ENCODE data around the gene HSF2BP.

- no peak for TF ChIP-seq POLR2A (IDR thresholded peaks at IDR 0.05; ENCODE audit: extremely low read depth, insufficient read length)
- TF ChIP-seq, protein P1, sequence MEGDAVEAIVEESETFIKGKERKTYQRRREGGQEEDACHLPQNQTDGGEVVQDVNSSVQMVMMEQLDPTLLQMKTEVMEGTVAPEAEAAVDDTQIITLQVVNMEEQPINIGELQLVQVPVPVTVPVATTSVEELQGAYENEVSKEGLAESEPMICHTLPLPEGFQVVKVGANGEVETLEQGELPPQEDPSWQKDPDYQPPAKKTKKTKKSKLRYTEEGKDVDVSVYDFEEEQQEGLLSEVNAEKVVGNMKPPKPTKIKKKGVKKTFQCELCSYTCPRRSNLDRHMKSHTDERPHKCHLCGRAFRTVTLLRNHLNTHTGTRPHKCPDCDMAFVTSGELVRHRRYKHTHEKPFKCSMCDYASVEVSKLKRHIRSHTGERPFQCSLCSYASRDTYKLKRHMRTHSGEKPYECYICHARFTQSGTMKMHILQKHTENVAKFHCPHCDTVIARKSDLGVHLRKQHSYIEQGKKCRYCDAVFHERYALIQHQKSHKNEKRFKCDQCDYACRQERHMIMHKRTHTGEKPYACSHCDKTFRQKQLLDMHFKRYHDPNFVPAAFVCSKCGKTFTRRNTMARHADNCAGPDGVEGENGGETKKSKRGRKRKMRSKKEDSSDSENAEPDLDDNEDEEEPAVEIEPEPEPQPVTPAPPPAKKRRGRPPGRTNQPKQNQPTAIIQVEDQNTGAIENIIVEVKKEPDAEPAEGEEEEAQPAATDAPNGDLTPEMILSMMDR (IDR thresholded peaks at IDR 0.05; ENCODE audit: low read depth, low read length) = no peak
- TF ChIP-seq MYC (IDR thresholded peaks at IDR 0.05; ENCODE audit: low read depth, low read length) = no peak
- TF ChIP-seq, protein P2, sequence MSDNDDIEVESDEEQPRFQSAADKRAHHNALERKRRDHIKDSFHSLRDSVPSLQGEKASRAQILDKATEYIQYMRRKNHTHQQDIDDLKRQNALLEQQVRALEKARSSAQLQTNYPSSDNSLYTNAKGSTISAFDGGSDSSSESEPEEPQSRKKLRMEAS (IDR thresholded peaks at IDR 0.05; ENCODE audit: low read depth, low read length) = no peak
These were observed 8.1 kb upstream of the HSF2BP start for GRCh38 chr21:43667191-43667904.

All from NB4 (cell line).